Smooth muscle cell (in vitro differentiated cells): Measurements from ENCODE around the gene RNASEH1. TPM values are rescaled to one million over a fixed set of nuclear protein-coding genes. Genes with fewer than 3 reads are reported as not detected.
"Not testable (repeated sequence)": the region's sequence is repeated elsewhere in the genome, so short reads cannot be mapped to it uniquely, and the experiment has no call there.

Experiments
- DNase-seq: peaks from one replicate; lab custom pipeline; 2025; ENCODE audit not compliant: unreplicated experiment; lab: John Stamatoyannopoulos, UW
- H2AFZ ChIP-seq: fragments of 200-600 bp; sonication (generic); 2 replicates; pipeline ENCODE4 v1.6.0; 2016; ENCODE audit warnings: antibody characterized with exemption, low read depth, mild to moderate bottlenecking
- H3F3A ChIP-seq: fragments of 200-600 bp; sonication (generic); 2 replicates; pipeline ENCODE4 v1.6.0; 2017; ENCODE audit warnings: antibody characterized with exemption, low read depth
- H3K27ac ChIP-seq: fragments of 200-600 bp; sonication (generic); 2 replicates; pipeline ENCODE4 v1.5.1; 2016; ENCODE audit warnings: low read depth, mild to moderate bottlenecking
- H3K27me3 ChIP-seq: fragments of 200-600 bp; sonication (generic); 2 replicates; pipeline ENCODE4 v1.6.1; 2016; ENCODE audit warnings: low read depth, mild to moderate bottlenecking
- H3K36me3 ChIP-seq: fragments of 200-600 bp; sonication (generic); 2 replicates; pipeline ENCODE4 v1.5.1; 2016; ENCODE audit warnings: low read depth
- H3K4me1 ChIP-seq: fragments of 200-600 bp; sonication (generic); 2 replicates; pipeline ENCODE4 v1.5.1; 2016; ENCODE audit warnings: low read depth
- H3K4me2 ChIP-seq: fragments of 200-600 bp; sonication (generic); 2 replicates; pipeline ENCODE4 v1.6.0; 2016; ENCODE audit warnings: mild to moderate bottlenecking
- H3K4me3 ChIP-seq: fragments of 200-600 bp; sonication (generic); 2 replicates; pipeline ENCODE4 v1.5.1; 2016; ENCODE audit warnings: mild to moderate bottlenecking
- H3K79me2 ChIP-seq: fragments of 200-600 bp; sonication (generic); 2 replicates; pipeline ENCODE4 v1.6.0; 2016; ENCODE audit warnings: low read depth, mild to moderate bottlenecking
- H3K9ac ChIP-seq: fragments of 200-600 bp; sonication (generic); 2 replicates; pipeline ENCODE4 v1.6.0; 2016; ENCODE audit warnings: low read depth
- H3K9me3 ChIP-seq: fragments of 200-600 bp; sonication (generic); replicated peaks from 2 replicates; pipeline ENCODE4 v1.5.1; 2016; ENCODE audit warnings: low read depth
- H4K20me1 ChIP-seq: fragments of 200-600 bp; sonication (generic); 2 replicates; pipeline ENCODE4 v1.6.0; 2016; ENCODE audit warnings: low read depth
- CTCF ChIP-seq: fragments of 200-600 bp; sonication (generic); IDR thresholded peaks from 2 replicates; pipeline ENCODE4 v1.5.1; 2017; ENCODE audit warnings: borderline replicate concordance, mild to moderate bottlenecking, antibody characterized with exemption; ENCODE audit not compliant: insufficient read depth, poor library complexity, severe bottlenecking
- WGBS: methylation state at CpG from one replicate; pipeline ENCODE4 v1.1.7; 2016; ENCODE audit warnings: low lambda C conversion rate; 5-methylcytosine and 5-hydroxymethylcytosine counted together
- polyA plus RNA-seq: library from polyadenylated mRNA; unstranded; fragments of >200 nt; fragmentation: Nextera tagmentation; extraction: Ambion mirVana; gene quantifications from 2 replicates; pipeline ENCODE4 v1.2.1, GENCODE V29; 2016
- total RNA-seq: library from RNA; depleted of rRNA; stranded (reverse); fragments of >200 nt; gene quantifications from 2 replicates; pipeline ENCODE4 v1.2.3, GENCODE V29; 2014

RNASEH1 gene
- total and polyA plus RNA-seq, 2 experiments from 2014 or later, result 18.3 to 39.2 TPM

DNA sequence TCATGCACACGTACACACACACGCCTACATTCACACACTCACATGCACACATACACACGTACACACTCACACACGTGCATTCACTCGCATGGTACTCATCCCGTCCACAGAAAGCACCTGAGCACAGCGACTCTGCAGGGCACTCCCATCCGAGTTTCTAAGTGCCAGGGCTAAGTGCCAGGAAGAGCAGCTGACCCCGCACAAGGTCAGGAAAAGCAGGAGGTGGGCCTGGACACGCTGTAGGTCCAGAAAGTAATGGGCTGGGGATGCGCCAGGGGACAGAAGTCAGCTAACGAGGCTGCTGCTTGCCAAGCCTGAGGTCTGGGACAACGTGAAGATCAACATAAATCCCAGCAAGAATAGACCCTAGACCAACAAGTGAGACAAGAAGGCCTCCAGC is 54.6 kb downstream of the RNASEH1 start:
- TF ChIP-seq CTCF, result no peak
- WGBS, result 97% methylated on average over 13 of the region's 13 CpGs
- H3K9ac ChIP-seq, result no peak overlapping the region

DNA sequence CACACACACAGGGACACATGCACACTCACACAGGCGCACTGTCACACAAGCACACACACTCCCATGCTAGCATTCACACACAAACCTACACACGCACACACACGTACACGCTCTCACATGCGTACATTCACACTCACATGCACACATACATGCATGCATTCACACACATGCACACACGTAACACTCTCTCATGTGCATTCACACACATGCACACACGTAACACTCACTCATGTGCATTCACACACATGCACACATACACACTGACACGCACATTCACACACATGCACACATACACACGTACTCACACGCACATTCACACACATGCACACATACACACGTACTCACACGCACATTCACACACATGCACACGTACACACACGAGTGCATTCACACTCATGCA is 55.1 kb downstream of the RNASEH1 start:
- WGBS, result 95% methylated on average over 8 of the region's 14 CpGs

More for the DNA sequence above, 54.6 kb downstream of the RNASEH1 start:
- H3K79me2 ChIP-seq, result no peaks in the 10 kb centered on the region
- H3K27ac ChIP-seq, result no peak overlapping the region
- H3K4me1 ChIP-seq, result no peaks in the 10 kb centered on the region
- H3K27me3 ChIP-seq, result no peaks in the 10 kb centered on the region
- H4K20me1 ChIP-seq, result no peaks in the 10 kb centered on the region
- no peak overlapping the region for H3K4me2 ChIP-seq
- no peak overlapping the region for H3K4me3 ChIP-seq
- H2AFZ ChIP-seq, result no peak overlapping the region
- H3K9me3 ChIP-seq, result no peaks in the 10 kb centered on the region
- no peaks in the 10 kb centered on the region for H3F3A ChIP-seq
- no peaks in the 10 kb centered on the region for H3K36me3 ChIP-seq
- DNase-seq, result no peak

GRCh38 chr2:3500326-3500899 is 57.7 kb downstream of the RNASEH1 start:
- no peaks in the 10 kb centered on the region for H3F3A ChIP-seq
- DNase-seq, result no peak
- no peaks in the 10 kb centered on the region for H3K36me3 ChIP-seq
- H3K9me3 ChIP-seq, result no peaks in the 10 kb centered on the region
- H2AFZ ChIP-seq, result no peak overlapping the region
- WGBS, result 97% methylated on average over 34 of the region's 34 CpGs
- no peak overlapping the region for H3K4me2 ChIP-seq
- no peak for TF ChIP-seq CTCF
- H4K20me1 ChIP-seq, result no peaks in the 10 kb centered on the region
- no peaks in the 10 kb centered on the region for H3K79me2 ChIP-seq
- H3K4me3 ChIP-seq, result no peak overlapping the region
- H3K27ac ChIP-seq, result no peak overlapping the region
- H3K4me1 ChIP-seq, result no peaks in the 10 kb centered on the region
- no peak overlapping the region for H3K9ac ChIP-seq
- H3K27me3 ChIP-seq, result no peaks in the 10 kb centered on the region

More for the DNA sequence above, 55.1 kb downstream of the RNASEH1 start:
- H3K9me3 ChIP-seq, result no peaks in the 10 kb centered on the region
- no peaks in the 10 kb centered on the region for H4K20me1 ChIP-seq
- no peak overlapping the region for H3K9ac ChIP-seq
- H3K79me2 ChIP-seq, result no peaks in the 10 kb centered on the region
- H3K4me3 ChIP-seq, result no peak overlapping the region
- no peaks in the 10 kb centered on the region for H3K4me1 ChIP-seq
- no peak for DNase-seq
- TF ChIP-seq CTCF, result no peak
- no peaks in the 10 kb centered on the region for H3K36me3 ChIP-seq
- no peaks in the 10 kb centered on the region for H3F3A ChIP-seq
- no peak overlapping the region for H3K27ac ChIP-seq
- H3K4me2 ChIP-seq, result no peak overlapping the region
- no peak overlapping the region for H2AFZ ChIP-seq
- H3K27me3 ChIP-seq, result no peaks in the 10 kb centered on the region

DNA sequence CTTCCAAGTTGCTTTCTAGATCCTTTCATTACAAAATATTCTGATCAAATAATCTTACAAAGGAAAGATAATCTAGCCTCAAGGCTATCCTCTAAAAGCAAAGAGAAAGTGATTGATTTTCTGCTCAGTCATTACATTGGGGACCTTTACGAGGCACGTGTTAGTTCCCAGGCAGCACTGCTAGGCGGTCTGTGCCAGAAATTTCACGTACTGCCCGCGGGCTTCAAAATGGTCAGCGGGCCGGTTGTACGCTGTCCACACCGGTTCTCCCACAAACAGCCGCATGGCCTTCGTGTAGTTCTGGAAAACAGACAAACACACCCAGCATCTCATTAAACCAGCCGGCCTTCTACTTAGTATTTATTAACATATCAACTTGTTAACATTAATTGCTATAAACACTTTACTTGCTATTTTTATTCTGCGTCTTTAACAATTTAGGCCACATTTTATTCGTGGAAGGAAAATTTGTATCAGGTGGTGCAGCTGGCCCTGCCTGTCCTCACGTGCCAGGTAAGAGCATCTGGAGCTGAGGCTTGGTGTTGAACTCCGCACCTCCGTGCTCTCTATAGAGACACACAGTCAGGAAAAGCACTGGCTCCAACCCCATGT is 59.2 kb downstream of the RNASEH1 start:
- Histone ChIP-seq H4K20me1 (no peaks in the 10 kb centered on the region), H3K4me2 (no peak overlapping the region), H3K9ac (no peak overlapping the region), H3K79me2 (no peaks in the 10 kb centered on the region), H3K27me3 (no peaks in the 10 kb centered on the region), H3K4me3 (no peak overlapping the region), H3F3A (no peaks in the 10 kb centered on the region), H3K36me3 (no peaks in the 10 kb centered on the region), H2AFZ (no peak overlapping the region), H3K4me1 (no peaks in the 10 kb centered on the region), H3K9me3 (no peaks in the 10 kb centered on the region), H3K27ac (no peak overlapping the region)
- no peak for TF ChIP-seq CTCF
- WGBS, result 97% methylated on average over 18 of the region's 18 CpGs
- DNase-seq, result no peak

DNA sequence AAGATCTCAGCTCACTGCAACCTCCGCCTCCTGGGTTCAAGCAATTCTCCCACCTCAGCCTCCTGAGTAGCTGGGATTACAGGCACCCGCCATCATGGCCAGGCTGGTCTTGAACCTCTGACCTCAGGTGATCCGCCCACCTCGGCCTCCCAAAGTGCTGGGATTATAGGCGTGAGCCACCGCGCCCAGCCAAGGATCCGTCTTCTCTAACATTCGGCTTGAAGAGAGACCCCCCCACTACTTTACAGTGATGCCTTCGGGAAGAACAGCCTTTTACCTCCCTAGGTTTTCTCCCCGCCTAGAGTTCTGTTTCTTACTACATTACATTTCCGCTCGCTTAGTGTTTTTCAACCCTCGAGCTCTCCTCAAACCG is 61.4 kb downstream of the RNASEH1 start:
- not testable (repeated sequence) for H3K79me2 ChIP-seq, H3K27ac ChIP-seq, H4K20me1 ChIP-seq, H3F3A ChIP-seq, H3K36me3 ChIP-seq, DNase-seq, H3K4me2 ChIP-seq, H3K4me3 ChIP-seq, H3K4me1 ChIP-seq, H2AFZ ChIP-seq, H3K9ac ChIP-seq, H3K9me3 ChIP-seq, H3K27me3 ChIP-seq
- 97% methylated on average over 15 of the region's 15 CpGs for WGBS
